Activated naive CD4-positive, alpha-beta T cell (primary cell): ENCODE measurements around the gene B4GALT4.

Experiments
- DNase-seq, 4 experiments: peaks; one replicate each; lab custom pipeline; 2025; lab: John Stamatoyannopoulos, UW

B4GALT4 gene

DNA sequence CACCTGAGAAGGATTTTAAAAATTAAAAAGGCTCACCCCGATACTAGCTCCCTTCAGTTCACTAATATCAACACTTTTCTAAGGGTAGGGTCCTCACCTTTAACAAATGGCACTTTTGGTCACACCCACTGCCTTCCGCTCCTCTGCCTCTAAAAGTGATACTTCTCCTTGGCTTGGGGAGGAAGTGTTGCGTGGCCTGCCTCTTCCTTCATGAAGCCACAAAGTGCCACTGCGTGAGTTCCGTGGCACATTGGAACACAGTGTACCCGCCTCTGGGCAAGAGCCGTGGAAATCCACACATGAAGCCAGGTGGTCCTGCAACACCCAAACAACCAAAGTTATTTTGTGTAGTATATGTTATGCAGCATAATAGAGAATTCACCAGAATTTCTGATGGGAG, 3.9 kb downstream of the B4GALT4 start:
- peak in 1 of 4 experiments; percentile 3 for DNase-seq

DNA sequence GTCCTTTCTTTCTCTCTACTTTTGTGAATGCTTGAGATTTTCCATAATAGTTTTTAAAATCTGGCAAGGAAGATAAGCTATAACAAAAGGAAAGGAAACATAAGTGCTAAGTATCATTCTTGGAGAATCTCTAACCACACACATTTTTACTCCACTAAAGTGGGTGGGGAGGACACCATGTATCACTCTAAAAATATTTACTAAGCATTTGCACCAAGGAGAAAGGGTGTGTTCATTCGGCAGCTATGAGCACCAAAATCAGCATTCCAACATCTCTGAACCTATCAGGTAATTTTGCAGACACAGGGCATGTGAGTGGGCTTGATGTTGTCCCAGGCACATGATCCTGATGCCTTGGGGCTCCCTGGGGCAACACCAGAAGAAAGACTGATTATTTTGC, 5.5 kb downstream of the B4GALT4 start:
- DNase-seq, result no peak

DNA sequence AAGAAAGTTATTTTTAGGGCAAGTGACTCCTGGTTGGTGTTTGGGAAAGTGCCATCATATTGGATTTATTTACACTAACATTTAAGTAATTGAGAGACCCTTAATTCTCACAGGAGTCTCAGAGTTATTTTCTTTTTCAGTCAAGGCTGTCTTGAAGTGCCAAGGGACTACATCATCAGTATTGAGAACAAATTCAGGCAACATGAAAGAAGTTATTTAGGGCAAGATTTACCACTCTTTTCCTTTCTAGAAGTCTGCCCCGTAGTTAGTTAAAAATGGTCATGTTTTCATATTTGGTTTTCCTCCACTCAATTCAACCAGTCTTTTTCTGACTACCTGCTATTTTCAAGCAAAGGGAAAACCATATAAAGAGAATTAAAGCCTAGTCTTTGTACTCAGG, 6.1 kb downstream of the B4GALT4 start:
- no peak for DNase-seq

DNA sequence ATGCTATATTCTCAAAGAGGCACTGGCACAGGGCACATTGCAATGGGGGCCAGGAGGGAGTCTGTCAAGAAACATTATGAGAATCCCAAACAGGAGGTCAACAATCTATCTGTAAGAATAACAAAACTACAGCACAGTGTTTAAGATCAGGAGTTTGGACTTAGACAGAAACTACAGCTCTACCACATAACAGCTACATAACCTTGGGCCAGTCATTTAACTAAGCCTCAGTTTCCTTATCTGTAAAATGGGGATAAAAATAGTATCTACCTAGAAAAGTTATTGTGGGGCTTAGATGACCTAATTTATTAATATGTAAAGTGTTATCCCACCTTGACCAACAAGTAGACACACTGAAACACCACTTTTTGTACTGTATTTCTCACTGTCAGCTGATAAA, 9.9 kb downstream of the B4GALT4 start:
- no peak for DNase-seq

DNA sequence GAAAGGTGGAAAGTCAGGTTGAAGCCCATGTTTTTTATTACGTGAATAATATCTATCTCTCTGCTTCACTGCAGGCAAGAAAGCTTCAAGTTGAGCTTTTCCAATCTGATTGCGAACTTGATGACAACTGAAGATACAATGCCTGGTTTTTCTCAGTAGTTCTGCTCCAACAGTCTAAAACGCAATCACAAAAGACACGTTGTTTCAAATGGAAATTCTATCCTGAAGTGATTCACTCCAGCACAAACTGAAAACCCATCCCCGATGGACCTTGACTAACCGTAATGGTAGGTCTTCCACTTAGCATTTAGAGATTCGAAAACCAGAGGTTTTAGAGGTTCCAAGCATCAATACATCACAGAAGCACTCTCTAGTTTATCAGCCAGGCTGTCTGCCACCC, 10.6 kb downstream of the B4GALT4 start:
- DNase-seq, result no peak

DNA sequence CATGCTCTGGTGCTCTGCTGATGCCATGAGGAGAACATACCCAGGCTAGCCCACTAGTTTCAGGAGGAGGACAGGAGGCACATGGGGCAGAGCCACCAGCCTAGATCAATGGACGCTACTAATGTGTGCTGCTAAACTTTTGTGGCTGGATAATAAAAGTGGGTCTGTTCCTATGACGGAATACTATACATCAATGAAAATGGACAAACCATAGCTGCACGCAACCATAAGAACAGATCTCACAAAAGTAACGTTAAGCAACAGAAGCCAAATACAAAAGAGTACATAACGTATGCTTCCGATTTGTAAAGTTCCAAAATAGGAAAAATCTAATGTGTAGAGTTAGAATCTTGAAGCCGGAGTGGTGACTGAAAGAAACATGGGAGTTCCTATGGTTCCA, 11.5 kb downstream of the B4GALT4 start:
- DNase-seq, result no peak

DNA sequence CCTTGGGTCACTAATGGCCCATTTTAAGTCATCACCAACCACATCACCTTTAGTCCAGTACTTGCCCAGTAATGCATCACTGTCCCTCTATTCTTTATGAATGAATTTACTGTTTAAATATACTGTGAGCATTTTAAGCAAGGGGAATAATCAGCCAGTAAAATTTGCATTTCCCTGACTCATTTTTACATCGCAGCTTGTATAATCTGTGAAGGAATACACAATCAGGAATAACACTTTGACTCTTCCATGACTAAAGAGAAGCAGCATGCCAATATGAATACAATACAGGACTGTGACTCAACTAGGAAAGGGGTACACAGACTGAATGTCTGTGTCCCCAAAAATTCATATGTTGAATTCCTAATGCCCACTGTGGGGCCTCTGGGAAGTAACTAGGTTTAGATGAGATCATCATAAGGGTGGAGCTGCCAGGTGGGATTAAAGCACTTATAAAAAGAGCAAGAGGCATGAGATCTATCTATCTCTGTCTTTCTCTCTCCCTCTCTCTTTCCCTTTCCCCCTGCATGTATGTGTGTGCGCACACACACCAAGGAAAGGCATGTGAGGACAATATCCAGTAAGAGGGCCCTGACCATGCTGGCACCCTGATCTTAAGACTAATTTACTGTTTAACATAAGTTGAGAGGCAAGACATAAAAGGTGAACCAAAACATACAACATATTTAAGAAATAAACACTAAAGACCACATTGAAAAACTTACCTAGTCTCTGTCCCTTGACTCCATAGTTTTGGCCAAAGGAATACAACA, 12.1 kb downstream of the B4GALT4 start:
- no peak for DNase-seq

DNA sequence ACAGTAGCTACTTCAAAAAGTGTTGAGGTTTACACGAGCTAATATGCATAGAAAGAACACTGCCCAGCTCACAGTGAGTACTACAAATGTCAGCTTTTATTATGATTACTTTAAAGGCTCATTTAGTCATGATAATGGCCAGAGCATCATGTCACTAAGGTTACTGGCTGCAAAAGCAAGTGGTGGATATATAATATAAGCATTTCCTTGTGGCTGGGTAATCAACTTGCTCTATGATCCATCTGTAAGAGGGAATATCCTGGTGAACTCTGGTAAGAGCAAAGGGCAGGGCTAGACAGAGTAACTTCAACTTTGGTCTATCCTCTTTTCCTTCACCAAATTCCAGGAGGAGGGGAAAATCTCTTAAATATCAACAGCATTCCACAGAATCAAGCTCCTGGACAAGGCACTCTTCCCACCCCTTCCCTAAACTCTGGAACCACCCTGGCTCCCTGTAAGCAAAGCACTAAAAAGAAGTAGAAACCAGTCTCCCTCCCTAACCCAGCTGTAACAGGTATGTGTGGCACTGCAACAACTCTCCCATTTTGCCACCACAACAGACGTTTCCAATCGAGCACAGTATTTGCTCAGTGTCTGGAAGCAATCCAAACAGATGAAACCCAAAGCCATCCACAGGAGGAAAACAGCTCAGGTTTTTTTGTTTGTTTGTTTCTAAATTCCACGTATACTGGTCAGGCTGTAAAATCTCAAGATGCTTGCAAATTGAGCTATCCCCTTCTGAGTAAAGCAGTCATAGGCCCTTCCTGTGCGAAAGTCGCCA, 13.4 kb downstream of the B4GALT4 start:
- no peak for DNase-seq

DNA sequence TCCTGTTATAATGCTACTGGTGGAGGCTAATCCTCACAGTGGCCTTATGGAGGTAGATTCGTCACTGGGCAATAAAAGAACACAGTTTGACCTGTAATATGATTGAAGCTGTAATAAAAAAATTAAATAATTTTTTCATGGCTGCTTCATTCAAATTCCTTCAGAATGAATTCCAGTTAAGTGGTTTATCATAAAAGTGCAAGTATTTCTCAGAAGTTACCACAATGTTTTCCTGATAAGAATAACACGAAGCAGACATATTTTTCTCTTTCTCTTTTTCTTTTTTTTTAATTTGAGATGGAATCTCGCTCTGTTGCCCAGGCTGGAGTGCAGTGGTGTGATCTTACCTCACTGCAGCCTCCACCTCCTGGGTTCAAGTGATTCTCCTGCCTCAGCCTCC, 15.6 kb downstream of the B4GALT4 start:
- no peak for DNase-seq

DNA sequence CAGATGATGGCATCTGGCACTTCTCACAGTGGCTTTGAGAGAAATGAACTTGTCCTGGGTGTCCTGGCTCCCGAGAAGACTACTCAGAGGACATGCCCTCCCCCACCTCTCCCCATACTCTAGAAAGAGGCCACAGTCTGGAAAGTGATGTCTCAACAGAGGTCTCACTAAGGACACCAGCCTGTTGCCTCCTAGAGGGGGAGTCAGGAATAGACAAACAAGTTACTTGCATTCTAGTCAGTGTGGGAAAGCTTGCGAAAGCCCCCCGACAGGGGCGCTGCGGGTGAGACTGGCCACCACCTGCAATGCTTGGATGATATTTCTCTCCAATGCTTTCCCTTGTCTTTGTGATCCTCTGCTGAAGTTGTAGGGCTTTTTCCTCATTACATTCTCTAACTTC, 17.2 kb downstream of the B4GALT4 start:
- no peak for DNase-seq

DNA sequence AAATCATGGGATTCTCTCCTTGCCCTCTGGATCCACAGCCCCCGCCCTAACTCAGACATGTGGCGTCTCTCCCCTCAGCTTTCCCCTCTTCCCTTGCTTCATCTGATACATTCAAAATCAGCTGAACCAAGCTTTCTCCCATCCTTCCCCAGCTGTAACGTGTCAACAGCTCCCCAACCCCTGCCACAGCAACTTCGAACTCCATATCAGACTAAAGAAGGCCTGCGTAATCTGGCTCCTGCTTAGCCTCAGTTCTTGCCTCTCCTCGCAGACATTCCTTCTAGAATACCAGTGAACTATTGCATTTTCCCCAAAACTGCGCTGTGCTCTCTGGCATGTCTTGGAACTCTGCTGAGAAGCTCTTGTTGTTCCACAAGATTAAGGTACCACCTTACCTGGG, 18.3 kb downstream of the B4GALT4 start:
- no peak for DNase-seq

DNA sequence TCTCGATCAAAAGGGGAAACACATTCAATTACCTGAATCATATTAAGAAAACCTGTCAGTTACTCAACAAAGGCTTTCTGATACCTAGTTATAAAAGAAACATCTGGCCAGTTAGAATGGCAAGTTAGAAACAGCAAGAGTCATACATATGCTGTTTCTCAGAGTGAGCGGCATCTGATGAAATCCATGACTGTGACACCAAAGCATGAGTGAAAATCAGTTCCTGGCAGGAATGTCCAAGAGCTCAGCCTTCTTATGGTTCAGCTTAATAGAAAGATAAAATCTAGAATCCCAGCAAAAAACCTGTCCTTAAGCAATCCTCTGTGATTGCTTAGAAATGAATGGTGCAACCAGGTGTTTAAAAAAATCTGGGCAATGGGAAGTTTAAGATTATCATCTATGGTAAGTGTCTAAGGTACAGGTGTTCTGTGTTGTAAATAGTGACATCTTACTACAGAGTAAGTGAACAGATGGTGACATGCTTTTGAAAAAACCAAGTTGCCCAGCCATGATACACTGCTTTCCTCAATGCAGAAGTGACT, 18.8 kb downstream of the B4GALT4 start:
- no peak for DNase-seq

DNA sequence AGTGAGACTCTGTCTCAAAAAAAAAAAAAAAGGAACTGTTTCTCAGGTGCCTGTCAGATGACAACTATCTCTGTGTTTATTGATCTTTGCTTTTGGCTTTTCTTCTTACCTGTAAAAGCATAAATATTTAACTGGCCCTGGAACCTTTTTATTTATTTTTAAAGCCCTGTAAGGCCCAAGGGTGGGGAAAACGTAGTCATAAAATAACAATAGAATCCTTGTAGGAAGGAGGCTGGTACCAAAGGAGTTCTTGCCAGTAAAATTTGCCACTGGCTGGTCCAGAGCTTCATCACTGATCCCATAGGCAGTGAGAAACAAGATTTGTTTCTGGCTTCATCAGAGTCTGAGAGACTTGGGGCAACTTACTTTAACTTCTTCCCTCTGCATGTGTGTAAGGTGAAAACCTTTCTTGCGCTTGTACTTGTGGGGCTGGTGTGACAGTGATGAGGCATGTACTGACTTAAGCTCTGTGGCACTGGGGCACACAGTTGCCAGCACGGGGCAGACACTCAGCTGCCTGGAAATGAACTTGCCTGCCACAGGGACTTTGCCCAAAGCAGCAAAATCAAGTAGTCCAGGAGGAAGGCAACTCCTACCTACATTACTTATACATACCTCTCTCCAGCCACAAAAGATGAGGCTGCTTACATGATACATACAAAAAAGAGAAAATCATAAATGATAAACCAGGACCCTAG, 19.6 kb downstream of the B4GALT4 start:
- no peak for DNase-seq

DNA sequence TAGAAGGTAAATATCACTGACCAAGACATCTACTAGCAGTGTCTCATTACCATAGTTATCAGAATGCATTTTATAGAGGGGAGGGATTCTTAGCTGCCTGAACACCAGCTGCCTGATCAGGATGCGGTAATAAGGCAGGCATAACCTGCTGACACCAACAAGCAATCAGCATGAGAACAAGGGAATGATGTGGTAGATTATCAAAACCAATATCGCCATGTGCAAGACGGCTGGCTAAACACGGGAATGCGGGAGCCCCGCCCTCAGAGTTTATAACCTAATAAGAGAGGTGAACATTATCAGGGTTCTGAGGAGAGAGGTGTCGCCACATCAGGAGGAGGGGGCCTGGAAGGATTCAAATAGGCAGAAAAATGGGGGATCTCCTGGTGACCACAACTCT, 20.5 kb downstream of the B4GALT4 start:
- no peak for DNase-seq

DNA sequence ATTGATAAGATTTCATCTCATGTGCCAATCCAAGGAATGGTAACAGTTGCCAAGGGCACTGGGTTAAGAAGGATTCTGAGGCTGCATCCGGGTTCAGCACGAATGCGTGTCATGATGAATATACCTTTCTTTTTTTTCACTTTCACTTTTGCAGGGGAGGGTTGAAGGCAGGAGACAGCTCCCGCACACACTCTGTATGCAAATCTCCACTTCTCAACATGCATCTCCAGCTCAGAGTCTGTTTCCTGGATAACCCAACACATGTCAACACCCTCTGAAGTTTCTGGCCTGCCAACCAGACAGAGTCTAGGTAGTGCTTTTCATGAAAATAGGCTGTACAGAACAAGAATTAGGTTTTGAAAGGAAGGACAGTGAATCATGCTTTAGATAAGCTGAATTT, 21.6 kb downstream of the B4GALT4 start:
- DNase-seq, result no peak

DNA sequence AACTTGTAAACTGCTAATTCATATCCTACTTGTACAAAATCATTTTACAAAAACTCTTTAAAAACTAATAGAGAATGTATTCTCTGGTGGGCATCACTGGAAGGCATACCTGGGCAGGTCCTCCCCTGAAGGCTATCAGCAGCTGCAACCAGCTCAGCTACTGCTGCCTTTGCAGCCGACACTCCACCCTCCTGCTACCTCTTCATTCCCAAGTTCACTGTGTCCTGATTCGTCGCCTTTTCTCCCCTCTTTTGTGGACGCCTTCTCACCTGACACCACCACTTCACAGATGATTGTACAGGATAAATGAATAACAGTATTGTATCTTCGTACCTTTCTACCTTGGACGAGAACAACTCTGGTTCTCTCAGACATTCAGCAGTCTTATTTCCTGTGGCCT, 28.9 kb downstream of the B4GALT4 start:
- DNase-seq, result no peak

DNA sequence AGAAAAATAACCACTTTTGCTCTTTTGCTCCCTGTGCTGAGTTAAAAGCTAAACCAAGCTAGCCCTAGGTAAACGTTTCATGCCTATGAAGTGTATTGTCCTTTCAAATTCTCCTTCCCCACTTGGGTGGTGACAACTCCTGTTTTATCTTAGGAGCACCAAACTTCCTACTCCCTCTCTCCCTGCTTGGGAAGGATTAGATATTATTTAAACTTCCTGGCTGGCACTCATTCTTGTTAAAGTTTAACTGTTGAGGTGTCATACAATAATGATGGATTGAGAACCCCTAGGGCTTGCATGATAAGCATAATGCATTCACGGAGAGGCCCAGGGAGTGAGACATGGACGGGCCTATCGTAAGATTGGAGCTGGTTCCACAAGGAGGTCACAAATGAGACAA, 29.5 kb downstream of the B4GALT4 start:
- no peak for DNase-seq

DNA sequence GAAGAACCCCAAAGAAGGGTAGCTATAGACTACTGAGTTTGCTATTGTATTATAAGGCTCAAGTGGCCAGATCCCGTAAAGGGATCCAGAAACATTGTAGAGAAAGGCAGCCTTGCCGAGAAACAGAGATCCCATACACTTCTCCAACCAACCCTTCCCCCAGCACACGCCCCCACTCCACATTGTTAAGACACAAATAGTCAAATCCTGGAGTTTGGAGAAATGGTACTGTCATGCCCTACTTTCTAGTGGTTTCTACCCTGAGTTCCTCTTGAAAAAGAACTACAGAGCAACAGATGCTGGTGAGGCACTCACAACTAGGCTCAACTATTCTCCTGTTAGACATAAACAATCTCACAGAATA, 33.2 kb downstream of the B4GALT4 start:
- no peak for DNase-seq

DNA sequence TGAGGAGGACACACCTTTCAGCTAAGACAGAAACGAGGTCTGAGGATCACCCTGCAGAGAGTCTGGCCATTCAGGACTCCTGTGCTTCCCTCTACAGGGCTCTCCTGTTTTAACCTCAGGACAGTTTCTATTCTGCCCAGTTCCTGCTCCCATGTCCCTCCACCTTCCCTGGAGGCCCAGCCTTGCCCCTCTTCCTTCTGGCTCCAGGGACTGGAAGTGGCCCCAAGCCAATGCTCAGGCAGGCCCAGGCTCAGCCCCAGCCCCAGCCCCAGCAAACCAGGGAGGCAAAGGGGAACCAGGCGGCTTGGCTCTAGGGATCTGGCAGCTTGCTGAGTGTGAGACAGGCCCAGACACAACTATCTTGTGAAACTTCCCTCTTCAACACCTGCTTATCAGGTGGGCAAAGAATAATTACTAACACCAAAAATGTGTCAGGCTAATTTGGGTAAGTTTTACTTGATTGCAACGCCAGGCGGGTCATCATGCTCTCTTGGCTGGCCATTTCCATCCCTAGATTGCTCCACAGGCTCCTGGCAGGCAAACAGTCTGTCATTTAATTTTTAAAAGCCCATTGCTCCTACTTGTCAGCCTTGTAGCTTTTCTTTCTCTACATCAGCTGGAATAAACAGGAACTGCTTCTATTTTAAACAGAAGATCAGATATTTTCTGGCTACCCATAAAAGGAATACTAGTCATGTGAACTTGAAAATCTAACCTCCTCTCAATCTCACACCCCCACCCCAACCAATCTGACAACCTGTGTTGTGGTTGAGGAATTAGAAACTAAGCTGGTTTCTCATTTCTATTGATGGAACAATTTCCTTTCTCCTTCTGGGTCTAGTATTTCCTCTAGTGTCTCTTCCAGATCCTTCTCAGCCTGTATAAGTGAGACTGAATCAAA, 33.8 kb downstream of the B4GALT4 start:
- DNase-seq, result no peak

DNA sequence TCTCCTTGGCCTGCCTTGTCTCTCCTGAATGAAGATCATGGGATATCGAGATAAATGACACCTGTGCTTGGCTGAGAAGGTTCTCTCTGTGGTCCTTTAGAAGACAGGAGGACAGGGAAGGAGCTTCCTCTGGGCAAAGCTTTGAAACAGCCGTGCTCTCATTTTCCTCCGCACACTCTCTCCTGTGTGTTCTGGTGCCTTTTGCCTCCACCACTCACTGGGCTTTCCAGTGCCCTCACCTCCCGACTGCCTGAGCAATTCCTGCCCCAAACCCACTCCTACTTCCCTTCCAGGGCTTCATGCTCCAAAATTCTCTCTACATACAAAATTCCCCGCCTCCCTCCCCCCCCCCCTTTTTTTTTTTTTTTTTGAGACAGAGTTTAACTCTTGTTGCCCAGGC, 35.0 kb downstream of the B4GALT4 start:
- DNase-seq, result no peak

DNA sequence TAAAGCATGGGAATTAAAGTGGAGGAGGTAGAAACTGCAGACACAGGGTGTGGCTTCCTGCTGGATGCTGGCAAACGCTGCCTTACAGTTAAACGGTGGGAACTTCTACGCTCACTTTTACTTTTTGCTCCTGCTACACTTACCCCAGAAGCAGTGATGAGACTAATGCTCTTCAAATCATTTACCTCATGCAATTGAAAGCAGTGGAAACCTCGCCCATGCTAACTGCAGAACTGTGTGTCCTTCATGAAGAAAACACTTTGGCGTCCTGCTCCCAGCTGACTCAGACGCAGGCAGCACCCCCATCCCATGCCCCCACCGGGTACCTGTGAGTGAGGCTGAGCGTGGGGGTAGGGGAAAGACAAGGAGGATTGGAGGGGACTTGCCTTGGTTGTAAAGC, 35.5 kb downstream of the B4GALT4 start:
- no peak for DNase-seq

DNA sequence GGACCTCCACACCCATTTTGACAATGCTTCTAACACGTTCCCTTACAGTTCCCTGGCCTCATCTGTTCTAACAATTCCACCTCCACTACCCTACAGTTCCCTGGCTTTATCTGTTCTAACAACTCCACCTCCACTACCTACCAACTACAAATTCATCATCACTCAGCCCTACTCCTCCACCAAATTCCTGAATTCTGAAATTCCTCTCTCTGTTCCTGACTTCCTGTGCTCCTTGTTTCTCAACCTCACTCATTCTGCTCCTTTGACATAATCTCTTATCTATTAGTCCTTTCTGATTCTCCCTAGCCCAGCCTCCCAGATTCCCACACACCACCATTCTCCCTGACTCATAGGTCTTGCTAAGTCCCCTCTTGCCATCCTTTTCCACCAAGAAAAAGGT, 44.8 kb downstream of the B4GALT4 start:
- no peak for DNase-seq
